Endodermal cell (in vitro differentiated cells): ENCODE data around the gene MRPL33. TPM values are rescaled to one million over a fixed set of nuclear protein-coding genes. Genes with fewer than 3 reads are reported as not detected.

Experiments used
- DNase-seq: peaks from one replicate; pipeline ENCODE4 v3.0.0-alpha.2; 2017
- H3K27ac ChIP-seq: 2 replicates; pipeline ENCODE4 v1.5.1; 2013; ENCODE audit warnings: mild to moderate bottlenecking, low read depth, low read length, moderate library complexity
- H3K27me3 ChIP-seq: 2 replicates; pipeline ENCODE4 v1.6.1; 2013; ENCODE audit warnings: mild to moderate bottlenecking, low read length, moderate library complexity; ENCODE audit not compliant: insufficient read depth, control insufficient read depth, poor library complexity, severe bottlenecking
- H3K36me3 ChIP-seq: 2 replicates; pipeline ENCODE4 v1.7.0; 2013; ENCODE audit warnings: mild to moderate bottlenecking, low read length, moderate library complexity; ENCODE audit not compliant: control insufficient read depth, insufficient read depth
- H3K4me1 ChIP-seq: one replicate; pipeline ENCODE4 v1.7.0; 2013; ENCODE audit warnings: low read length; ENCODE audit not compliant: control insufficient read depth, insufficient read depth
- H3K4me3 ChIP-seq: 2 replicates; pipeline ENCODE4 v1.5.1; 2013; ENCODE audit warnings: mild to moderate bottlenecking, low read length, moderate library complexity
- H3K9ac ChIP-seq: 2 replicates; pipeline ENCODE4 v1.6.1; 2013; ENCODE audit warnings: mild to moderate bottlenecking, low read length, moderate library complexity; ENCODE audit not compliant: poor library complexity, severe bottlenecking; ENCODE audit errors: extremely low read depth
- H3K9me3 ChIP-seq: 2 replicates; pipeline ENCODE4 v1.6.1; 2013; ENCODE audit warnings: mild to moderate bottlenecking, low read length, moderate library complexity; ENCODE audit not compliant: control insufficient read depth
- H3K27ac Mint-ChIP-seq: 2 replicates; pipeline ENCODE4 v1.8.0; 2020; ENCODE audit warnings: mixed read lengths
- H3K27me3 Mint-ChIP-seq: 2 replicates; pipeline ENCODE4 v1.8.0; 2021; ENCODE audit warnings: mild to moderate bottlenecking, mixed read lengths; ENCODE audit not compliant: insufficient read depth
- H3K36me3 Mint-ChIP-seq: 2 replicates; pipeline ENCODE4 v1.8.0; 2020; ENCODE audit warnings: low read depth, mixed read lengths
- H3K4me1 Mint-ChIP-seq: 2 replicates; pipeline ENCODE4 v1.8.0; 2020; ENCODE audit warnings: mixed read lengths
- H3K4me3 Mint-ChIP-seq: 2 replicates; pipeline ENCODE4 v1.8.0; 2020; ENCODE audit warnings: mild to moderate bottlenecking, moderate library complexity, mixed read lengths
- H3K9me3 Mint-ChIP-seq: 2 replicates; pipeline ENCODE4 v1.8.0; 2020; ENCODE audit warnings: mild to moderate bottlenecking, mixed read lengths
- CTCF ChIP-seq: fragments of 200-600 bp; sonication (generic); conservative IDR thresholded peaks from 2 replicates; pipeline ENCODE4 v1.5.0; 2021; ENCODE audit warnings: antibody characterized with exemption, mild to moderate bottlenecking
- WGBS, 2 experiments: methylation state at CpG; one replicate each; pipeline versions ENCODE4 v1.1.5 to v1.1.7; 2013; ENCODE audit warnings: missing lambda C conversion rate in 2 of 2, mixed read lengths in 1 of 2; ENCODE audit not compliant: insufficient coverage in 1 of 2, insufficient read length in 1 of 2; 5-methylcytosine and 5-hydroxymethylcytosine counted together
- total RNA-seq, 2 donors: library from RNA; stranded (reverse); fragmentation: NEBNext Ultra II Directional in 1 of 2; extraction: Animal tissue kit (Norgen Biotek cat#: 25700) in 1 of 2; gene quantifications; 2 replicates in 1 of 2; 3 replicates in 1 of 2; pipeline ENCODE4 v1.2.1, GENCODE V29; 2021

The MRPL33 gene
- total RNA-seq, 2 donors from 2014 or later: 69.5 to 80.6 TPM

- Mint-ChIP-seq H3K4me3 (no peak overlapping the region), H3K9me3 (peaks cover 9% of the 10 kb centered on the region)
Observed at GRCh38 chr2:27822049-27822448, 50.5 kb downstream of the MRPL33 start.

GRCh38 chr2:27823135-27823534 is 51.6 kb downstream of the MRPL33 start:
- Histone ChIP-seq H3K4me3 (no peak overlapping the region), H3K9me3 (peaks cover 7% of the 10 kb centered on the region), H3K27me3 (no peaks in the 10 kb centered on the region), H3K27ac (no peak overlapping the region), H3K4me1 (no peaks in the 10 kb centered on the region), H3K36me3 (no peaks in the 10 kb centered on the region), H3K9ac (no peak overlapping the region)
- Mint-ChIP-seq H3K4me3 (no peak overlapping the region), H3K9me3 (peaks cover 9% of the 10 kb centered on the region), H3K36me3 (peaks cover 3% of the 10 kb centered on the region), H3K4me1 (peaks cover 9% of the 10 kb centered on the region), H3K27ac (no peak overlapping the region), H3K27me3 (no peaks in the 10 kb centered on the region)
- 89 to 100% methylated on average over 2 to 5 of the region's 5 CpGs for WGBS, 2 experiments
- no peak for TF ChIP-seq CTCF
- DNase-seq: no peak

More at GRCh38 chr2:27822049-27822448, 50.5 kb downstream of the MRPL33 start:
- Mint-ChIP-seq H3K27me3 (no peaks in the 10 kb centered on the region), H3K4me1 (no peaks in the 10 kb centered on the region), H3K36me3 (peaks cover 3% of the 10 kb centered on the region), H3K27ac (no peak overlapping the region)
- H3K4me1 ChIP-seq: no peaks in the 10 kb centered on the region
- peaks cover 7% of the 10 kb centered on the region for H3K9me3 ChIP-seq
- no peak overlapping the region for H3K27ac ChIP-seq
- TF ChIP-seq CTCF: no peak
- 90 to 100% methylated on average over 1 of the region's 1 CpG for WGBS, 2 experiments
- no peak for DNase-seq
- no peak overlapping the region for H3K4me3 ChIP-seq
- H3K27me3 ChIP-seq: no peaks in the 10 kb centered on the region
- H3K36me3 ChIP-seq: no peaks in the 10 kb centered on the region
- no peak overlapping the region for H3K9ac ChIP-seq

DNA sequence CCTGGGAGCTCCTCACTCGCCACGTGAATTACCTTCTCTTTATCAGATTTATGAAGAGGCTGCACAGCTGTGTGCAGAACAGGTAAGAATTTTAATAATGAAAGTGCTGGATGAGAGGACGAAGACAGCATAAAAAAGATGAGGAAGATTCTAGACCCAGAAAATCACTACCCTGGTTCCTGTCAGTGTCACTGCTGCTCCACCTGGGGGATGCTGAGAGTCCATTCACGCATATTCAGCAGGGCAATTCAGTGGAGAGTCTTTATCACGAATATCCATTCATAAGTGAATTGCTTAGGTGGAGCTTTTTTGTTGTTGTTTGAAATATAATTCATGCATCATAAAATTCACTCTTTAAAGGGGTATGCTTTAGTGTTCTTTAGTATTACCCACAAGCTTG is 52.0 kb downstream of the MRPL33 start:
- no peaks in the 10 kb centered on the region for H3K27me3 Mint-ChIP-seq

More for the DNA sequence above, 52.0 kb downstream of the MRPL33 start:
- DNase-seq: no peak
- no peak overlapping the region for H3K27ac ChIP-seq
- no peak overlapping the region for H3K4me3 Mint-ChIP-seq
- no peaks in the 10 kb centered on the region for H3K4me1 ChIP-seq
- peaks cover 9% of the 10 kb centered on the region for H3K4me1 Mint-ChIP-seq
- TF ChIP-seq CTCF: peak; percentile 26
- peaks cover 3% of the 10 kb centered on the region for H3K36me3 Mint-ChIP-seq
- H3K4me3 ChIP-seq: no peak overlapping the region
- no peaks in the 10 kb centered on the region for H3K36me3 ChIP-seq
- no peaks in the 10 kb centered on the region for H3K27me3 ChIP-seq
- 90 to 100% methylated on average over 1 to 5 of the region's 5 CpGs for WGBS, 2 experiments
- no peak overlapping the region for H3K27ac Mint-ChIP-seq
- H3K9me3 ChIP-seq: peaks cover 7% of the 10 kb centered on the region
- peaks cover 9% of the 10 kb centered on the region for H3K9me3 Mint-ChIP-seq
- no peak overlapping the region for H3K9ac ChIP-seq
